ENCODE measurements around the gene TLN1. TPM values are rescaled to one million over a fixed set of nuclear protein-coding genes. Genes with fewer than 3 reads are reported as not detected.
A peak's percentile ranks its signal among the peaks of the same experiment; 100 is the strongest.

Gene TLN1
- total RNA-seq, 1 donor = 287 TPM

- H3K4me3 ChIP-seq (ENCODE audit: low read depth, low read length) = peak within 1 kb of the TSS; percentile 75
- peak; percentile 66 for DNase-seq (ENCODE audit: low read depth)
- TF ChIP-seq, protein P1, sequence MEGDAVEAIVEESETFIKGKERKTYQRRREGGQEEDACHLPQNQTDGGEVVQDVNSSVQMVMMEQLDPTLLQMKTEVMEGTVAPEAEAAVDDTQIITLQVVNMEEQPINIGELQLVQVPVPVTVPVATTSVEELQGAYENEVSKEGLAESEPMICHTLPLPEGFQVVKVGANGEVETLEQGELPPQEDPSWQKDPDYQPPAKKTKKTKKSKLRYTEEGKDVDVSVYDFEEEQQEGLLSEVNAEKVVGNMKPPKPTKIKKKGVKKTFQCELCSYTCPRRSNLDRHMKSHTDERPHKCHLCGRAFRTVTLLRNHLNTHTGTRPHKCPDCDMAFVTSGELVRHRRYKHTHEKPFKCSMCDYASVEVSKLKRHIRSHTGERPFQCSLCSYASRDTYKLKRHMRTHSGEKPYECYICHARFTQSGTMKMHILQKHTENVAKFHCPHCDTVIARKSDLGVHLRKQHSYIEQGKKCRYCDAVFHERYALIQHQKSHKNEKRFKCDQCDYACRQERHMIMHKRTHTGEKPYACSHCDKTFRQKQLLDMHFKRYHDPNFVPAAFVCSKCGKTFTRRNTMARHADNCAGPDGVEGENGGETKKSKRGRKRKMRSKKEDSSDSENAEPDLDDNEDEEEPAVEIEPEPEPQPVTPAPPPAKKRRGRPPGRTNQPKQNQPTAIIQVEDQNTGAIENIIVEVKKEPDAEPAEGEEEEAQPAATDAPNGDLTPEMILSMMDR (IDR thresholded peaks at IDR 0.05; ENCODE audit: insufficient read depth, low read length) = peak; percentile 12
Measured at GRCh38 chr9:35664531-35665470, 67.2 kb downstream of the TLN1 start, which contains the start of gene ARHGEF39. TSS of gene ARHGEF39 (minus strand) at chr9:35665195. CDS start at chr9:35665169, 26 bp downstream.

DNA sequence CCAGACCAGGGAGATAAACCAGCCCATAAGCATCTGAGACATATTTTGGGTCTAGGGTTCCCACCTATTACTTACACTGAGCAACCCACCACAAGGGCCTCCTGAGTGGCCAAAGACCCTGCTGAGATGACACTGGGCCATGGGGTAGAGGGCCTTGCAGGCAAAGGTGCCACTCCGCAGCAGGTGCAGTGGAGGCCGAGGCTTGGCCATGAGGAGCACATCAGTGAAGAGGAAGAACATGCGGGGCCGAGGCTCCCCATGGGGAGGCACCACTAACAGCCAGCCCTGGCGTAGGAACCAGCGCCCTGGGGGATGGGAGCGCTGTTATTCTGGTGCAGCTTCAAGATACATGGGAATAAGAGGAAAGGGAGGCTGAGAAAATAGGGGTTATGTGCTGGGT lies 69.6 kb downstream of the TLN1 start:
- TF ChIP-seq, protein P1 (IDR thresholded peaks at IDR 0.05; ENCODE audit: insufficient read depth, low read length) = no peak
- no peak for DNase-seq (ENCODE audit: low read depth)
- no peak overlapping the region for H3K4me3 ChIP-seq (ENCODE audit: low read depth, low read length)

- H3K4me3 ChIP-seq (ENCODE audit: low read depth, low read length) = no peak overlapping the region
- no peak for DNase-seq (ENCODE audit: low read depth)
- TF ChIP-seq, protein P1 (IDR thresholded peaks at IDR 0.05; ENCODE audit: insufficient read depth, low read length) = no peak
Measured at GRCh38 chr9:35661756-35662350, 70.1 kb downstream of the TLN1 start.

DNA sequence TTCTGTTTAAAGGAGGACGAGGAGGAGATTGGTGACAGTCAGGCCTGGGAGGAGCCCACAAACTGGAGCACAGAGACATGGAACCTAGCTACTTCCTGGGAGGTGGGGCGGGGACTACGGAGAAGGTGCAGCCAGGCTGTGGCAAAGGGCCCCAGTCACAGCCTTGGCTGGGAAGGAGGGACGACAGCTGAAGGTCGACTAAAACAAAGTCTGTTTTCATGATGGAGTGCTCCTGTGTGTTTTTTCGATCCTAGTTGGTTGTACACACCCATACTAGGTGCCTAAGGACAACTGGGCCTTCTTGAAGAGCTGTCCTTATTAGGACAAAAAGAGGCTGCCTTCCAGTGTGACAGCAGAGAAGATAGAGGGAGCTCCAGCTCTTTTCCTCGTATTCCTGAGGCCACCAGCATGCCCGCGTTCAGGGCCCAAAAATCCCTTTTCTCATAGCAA lies 71.0 kb downstream of the TLN1 start:
- peak; percentile 54 for DNase-seq (ENCODE audit: low read depth)
- no peak overlapping the region for H3K4me3 ChIP-seq (ENCODE audit: low read depth, low read length)
- TF ChIP-seq, protein P1 (IDR thresholded peaks at IDR 0.05; ENCODE audit: insufficient read depth, low read length) = peak; percentile 56

GRCh38 chr9:35659340-35659739 lies 72.7 kb downstream of the TLN1 start:
- peak; percentile 85 for DNase-seq (ENCODE audit: low read depth)
- peak overlapping the region; percentile 94 for H3K4me3 ChIP-seq (ENCODE audit: low read depth, low read length)
- TF ChIP-seq, protein P1 (IDR thresholded peaks at IDR 0.05; ENCODE audit: insufficient read depth, low read length) = no peak

- peak; percentile 64 for DNase-seq (ENCODE audit: low read depth)
- H3K4me3 ChIP-seq (ENCODE audit: low read depth, low read length) = peak overlapping the region; percentile 94
- TF ChIP-seq, protein P1 (IDR thresholded peaks at IDR 0.05; ENCODE audit: insufficient read depth, low read length) = no peak
Measured at GRCh38 chr9:35658968-35659220, 73.1 kb downstream of the TLN1 start.

Measured in fibroblast of the aortic adventitia (primary cell).